ENCODE results near the gene PBX2.
A peak's percentile ranks its signal among the peaks of the same experiment; 100 is the strongest.

GRCh38 chr6:32195902-32196681, 6.1 kb upstream of the PBX2 start:
- TF ChIP-seq CTCF (conservative IDR thresholded peaks at IDR 0.05; ENCODE audit: low read depth, low read length) (no peak), MAZ (IDR thresholded peaks at IDR 0.05; ENCODE audit: borderline replicate concordance, low read depth, low read length) (peak; percentile 72), ELK1 (IDR thresholded peaks at IDR 0.05; ENCODE audit: borderline replicate concordance, low read depth, low read length) (no peak), RAD21 (IDR thresholded peaks at IDR 0.05; ENCODE audit: low read length) (no peak), BHLHE40 (IDR thresholded peaks at IDR 0.05; ENCODE audit: low read depth, low read length) (peak; percentile 72)
